Astrocyte (in vitro differentiated cells and primary cell): ENCODE measurements around the gene ACSS3. TPM values are rescaled to one million over a fixed set of nuclear protein-coding genes. Genes with fewer than 3 reads are reported as not detected.

ENCODE experiments used
- DNase-seq: peaks from one replicate; pipeline ENCODE4 v3.0.0-alpha.2; 2010; ENCODE audit warnings: low read depth
- FAIRE-seq: peaks from 2 replicates; lab custom pipeline; 2011; peaks lifted over from hg19 to GRCh38; lab: Jason Lieb, UNC
- H2AFZ ChIP-seq: 2 replicates; pipeline ENCODE4 v1.6.0; 2012; ENCODE audit warnings: low read depth, low read length, inconsistent platforms
- H3K27ac ChIP-seq: 2 replicates; pipeline ENCODE4 v1.5.1; 2011; ENCODE audit warnings: low read depth, low read length, inconsistent platforms
- H3K27me3 ChIP-seq: 2 replicates; pipeline ENCODE4 v1.6.0; 2011; ENCODE audit warnings: low read length, inconsistent platforms; ENCODE audit not compliant: insufficient read depth
- H3K36me3 ChIP-seq: 2 replicates; pipeline ENCODE4 v1.5.1; 2011; ENCODE audit warnings: low read length, inconsistent platforms; ENCODE audit not compliant: insufficient read depth
- H3K4me1 ChIP-seq: 2 replicates; pipeline ENCODE4 v1.5.1; 2011; ENCODE audit warnings: low read length, inconsistent platforms; ENCODE audit not compliant: insufficient read depth
- H3K4me2 ChIP-seq: 2 replicates; pipeline ENCODE4 v1.6.0; 2012; ENCODE audit warnings: low read length, inconsistent platforms
- H3K4me3 ChIP-seq: 2 replicates; pipeline ENCODE4 v1.5.1; 2011; ENCODE audit warnings: low read depth, mild to moderate bottlenecking, low read length, inconsistent platforms; ENCODE audit not compliant: insufficient read depth
- H3K79me2 ChIP-seq: 2 replicates; pipeline ENCODE4 v1.6.0; 2012; ENCODE audit warnings: mild to moderate bottlenecking, low read length, inconsistent platforms; ENCODE audit not compliant: insufficient read depth
- H3K9ac ChIP-seq: 2 replicates; pipeline ENCODE4 v1.6.0; 2012; ENCODE audit warnings: mild to moderate bottlenecking, low read length, inconsistent platforms
- H3K9me3 ChIP-seq: 2 replicates; pipeline ENCODE4 v1.5.1; 2012; ENCODE audit warnings: low read depth, mild to moderate bottlenecking, low read length, inconsistent platforms; ENCODE audit not compliant: insufficient read depth
- H4K20me1 ChIP-seq: 2 replicates; pipeline ENCODE4 v1.6.0; 2012; ENCODE audit warnings: low read length, inconsistent platforms; ENCODE audit not compliant: insufficient read depth
- H3K27ac Mint-ChIP-seq: one replicate; pipeline ENCODE4 v1.8.0; 2021; ENCODE audit warnings: mild to moderate bottlenecking, mixed read lengths; ENCODE audit not compliant: unreplicated experiment
- H3K27me3 Mint-ChIP-seq: one replicate; pipeline ENCODE4 v1.8.0; 2021; ENCODE audit warnings: low read depth, mixed read lengths; ENCODE audit not compliant: unreplicated experiment
- H3K36me3 Mint-ChIP-seq: one replicate; pipeline ENCODE4 v1.8.0; 2021; ENCODE audit warnings: low read depth, mixed read lengths; ENCODE audit not compliant: unreplicated experiment
- H3K4me1 Mint-ChIP-seq: one replicate; pipeline ENCODE4 v1.8.0; 2021; ENCODE audit warnings: low read depth, mixed read lengths; ENCODE audit not compliant: unreplicated experiment
- H3K4me3 Mint-ChIP-seq: one replicate; pipeline ENCODE4 v1.8.0; 2021; ENCODE audit warnings: mild to moderate bottlenecking, moderate library complexity, mixed read lengths; ENCODE audit not compliant: unreplicated experiment
- H3K9me3 Mint-ChIP-seq: one replicate; pipeline ENCODE4 v1.8.0; 2021; ENCODE audit warnings: mild to moderate bottlenecking, mixed read lengths; ENCODE audit not compliant: unreplicated experiment
- EZH2 ChIP-seq: IDR thresholded peaks from 2 replicates; pipeline ENCODE4 v1.6.1; 2012; ENCODE audit warnings: mild to moderate bottlenecking, low read length, inconsistent platforms; ENCODE audit not compliant: insufficient read depth
- total RNA-seq: library from RNA; stranded (reverse); gene quantifications from 2 replicates; pipeline ENCODE4 v1.2.1, GENCODE V29; 2021
- TF ChIP-seq, protein P1 (sequence below): IDR thresholded peaks from 2 replicates; pipeline ENCODE4 v1.5.1; 2011; ENCODE audit warnings: low read depth, mild to moderate bottlenecking, inconsistent platforms, low read length, moderate library complexity; ENCODE audit not compliant: insufficient read depth

Gene ACSS3
- total RNA-seq, 1 donor from 2014 or later, result 13.9 TPM

GRCh38 chr12:81150382-81150781, 72.5 kb downstream of the ACSS3 start:
- H3K27ac ChIP-seq, result no peak overlapping the region
- TF ChIP-seq, protein P1, sequence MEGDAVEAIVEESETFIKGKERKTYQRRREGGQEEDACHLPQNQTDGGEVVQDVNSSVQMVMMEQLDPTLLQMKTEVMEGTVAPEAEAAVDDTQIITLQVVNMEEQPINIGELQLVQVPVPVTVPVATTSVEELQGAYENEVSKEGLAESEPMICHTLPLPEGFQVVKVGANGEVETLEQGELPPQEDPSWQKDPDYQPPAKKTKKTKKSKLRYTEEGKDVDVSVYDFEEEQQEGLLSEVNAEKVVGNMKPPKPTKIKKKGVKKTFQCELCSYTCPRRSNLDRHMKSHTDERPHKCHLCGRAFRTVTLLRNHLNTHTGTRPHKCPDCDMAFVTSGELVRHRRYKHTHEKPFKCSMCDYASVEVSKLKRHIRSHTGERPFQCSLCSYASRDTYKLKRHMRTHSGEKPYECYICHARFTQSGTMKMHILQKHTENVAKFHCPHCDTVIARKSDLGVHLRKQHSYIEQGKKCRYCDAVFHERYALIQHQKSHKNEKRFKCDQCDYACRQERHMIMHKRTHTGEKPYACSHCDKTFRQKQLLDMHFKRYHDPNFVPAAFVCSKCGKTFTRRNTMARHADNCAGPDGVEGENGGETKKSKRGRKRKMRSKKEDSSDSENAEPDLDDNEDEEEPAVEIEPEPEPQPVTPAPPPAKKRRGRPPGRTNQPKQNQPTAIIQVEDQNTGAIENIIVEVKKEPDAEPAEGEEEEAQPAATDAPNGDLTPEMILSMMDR, result no peak
- no peak for TF ChIP-seq EZH2
- no peak for DNase-seq
- no peaks in the 10 kb centered on the region for H3K79me2 ChIP-seq
- no peaks in the 10 kb centered on the region for H3K27me3 ChIP-seq
- H3K9me3 ChIP-seq, result no peaks in the 10 kb centered on the region
- no peak for FAIRE-seq
- Mint-ChIP-seq H3K4me3 (no peak overlapping the region), H3K9me3 (no peaks in the 10 kb centered on the region), H3K27me3 (no peaks in the 10 kb centered on the region), H3K36me3 (peaks cover 4% of the 10 kb centered on the region), H3K4me1 (peaks cover 2% of the 10 kb centered on the region), H3K27ac (no peak overlapping the region)
- no peak overlapping the region for H3K4me3 ChIP-seq
- H2AFZ ChIP-seq, result no peak overlapping the region
- H3K4me1 ChIP-seq, result no peaks in the 10 kb centered on the region
- peaks cover 3% of the 10 kb centered on the region for H3K36me3 ChIP-seq
- no peak overlapping the region for H3K9ac ChIP-seq
- H4K20me1 ChIP-seq, result no peaks in the 10 kb centered on the region
- H3K4me2 ChIP-seq, result no peak overlapping the region

GRCh38 chr12:81159856-81160255, 82.0 kb downstream of the ACSS3 start:
- H3K4me1 Mint-ChIP-seq, result no peaks in the 10 kb centered on the region
- H3K27ac Mint-ChIP-seq, result no peak overlapping the region
- Histone ChIP-seq H2AFZ (no peak overlapping the region), H4K20me1 (no peaks in the 10 kb centered on the region), H3K27ac (no peak overlapping the region), H3K79me2 (no peaks in the 10 kb centered on the region), H3K4me3 (no peak overlapping the region), H3K9me3 (no peaks in the 10 kb centered on the region), H3K4me2 (no peak overlapping the region), H3K4me1 (no peaks in the 10 kb centered on the region), H3K36me3 (no peaks in the 10 kb centered on the region), H3K27me3 (no peaks in the 10 kb centered on the region), H3K9ac (no peak overlapping the region)
- H3K4me3 Mint-ChIP-seq, result no peak overlapping the region
- peaks cover 4% of the 10 kb centered on the region for H3K36me3 Mint-ChIP-seq
- FAIRE-seq (no peak), DNase-seq (no peak)
- no peak for TF ChIP-seq EZH2
- TF ChIP-seq, protein P1, result no peak
- H3K9me3 Mint-ChIP-seq, result no peaks in the 10 kb centered on the region
- H3K27me3 Mint-ChIP-seq, result no peaks in the 10 kb centered on the region

DNA sequence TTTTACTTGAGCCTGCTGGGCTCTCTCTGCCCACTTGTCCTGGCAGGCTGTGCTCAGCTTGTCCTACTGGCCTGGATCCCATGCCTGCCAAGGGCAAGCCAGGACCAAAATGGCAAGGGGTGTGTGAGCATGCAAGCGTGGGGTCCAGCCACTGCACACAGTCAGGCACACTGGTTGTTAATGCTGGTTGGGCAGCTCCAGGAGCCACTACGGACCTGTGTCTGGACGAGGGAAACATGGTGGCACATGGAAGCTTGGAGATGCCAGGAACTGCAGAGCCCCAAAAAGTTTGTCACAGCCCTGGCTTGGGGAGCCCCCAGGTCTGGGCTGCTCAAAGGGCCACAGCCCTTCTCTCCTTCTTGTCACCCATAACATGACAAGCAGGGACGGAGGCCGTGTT, 83.8 kb downstream of the ACSS3 start:
- Histone ChIP-seq H3K9ac (no peak overlapping the region), H3K27me3 (no peaks in the 10 kb centered on the region), H3K4me3 (no peak overlapping the region), H3K4me2 (no peak overlapping the region), H2AFZ (no peak overlapping the region), H3K4me1 (no peaks in the 10 kb centered on the region), H3K9me3 (no peaks in the 10 kb centered on the region), H3K79me2 (no peaks in the 10 kb centered on the region), H3K36me3 (no peaks in the 10 kb centered on the region), H4K20me1 (no peaks in the 10 kb centered on the region), H3K27ac (no peak overlapping the region)
- H3K27me3 Mint-ChIP-seq, result no peaks in the 10 kb centered on the region
- H3K9me3 Mint-ChIP-seq, result no peaks in the 10 kb centered on the region
- H3K4me1 Mint-ChIP-seq, result no peaks in the 10 kb centered on the region
- FAIRE-seq, result no peak
- peaks cover 4% of the 10 kb centered on the region for H3K36me3 Mint-ChIP-seq
- TF ChIP-seq EZH2, result no peak
- TF ChIP-seq, protein P1, result no peak
- no peak overlapping the region for H3K4me3 Mint-ChIP-seq
- no peak for DNase-seq
- no peak overlapping the region for H3K27ac Mint-ChIP-seq
